GM19023 (cell line): ENCODE measurements around the gene SPTB.
A peak's percentile ranks its signal among the peaks of the same experiment; 100 is the strongest.

Experiments
- ATAC-seq: cut with Tn5 transposase; IDR thresholded peaks from one replicate; pipeline ENCODE4 v1.9.1; 2021; ENCODE audit warnings: mild to moderate bottlenecking, moderate library complexity; ENCODE audit not compliant: unreplicated experiment

The SPTB gene

DNA sequence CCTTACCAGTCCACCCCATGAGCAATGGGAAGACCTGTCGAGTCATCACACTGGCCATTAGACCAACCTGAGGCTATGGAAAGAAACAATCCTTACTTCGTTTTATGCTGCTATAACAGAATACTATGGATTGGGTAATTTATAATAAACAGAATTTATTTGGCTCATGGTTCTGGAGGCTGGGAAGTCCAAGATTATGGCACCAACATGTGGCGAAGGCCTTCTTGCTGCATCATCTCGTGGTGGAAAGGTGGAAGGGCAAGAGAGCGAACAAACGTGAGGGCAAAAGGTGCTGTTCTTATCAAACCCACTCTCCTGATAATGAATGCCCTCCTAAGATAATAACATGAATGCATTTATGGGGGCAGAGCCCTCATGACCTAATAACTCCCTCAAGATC lies 9.6 kb upstream of the SPTB start:
- ATAC-seq: no peak

DNA sequence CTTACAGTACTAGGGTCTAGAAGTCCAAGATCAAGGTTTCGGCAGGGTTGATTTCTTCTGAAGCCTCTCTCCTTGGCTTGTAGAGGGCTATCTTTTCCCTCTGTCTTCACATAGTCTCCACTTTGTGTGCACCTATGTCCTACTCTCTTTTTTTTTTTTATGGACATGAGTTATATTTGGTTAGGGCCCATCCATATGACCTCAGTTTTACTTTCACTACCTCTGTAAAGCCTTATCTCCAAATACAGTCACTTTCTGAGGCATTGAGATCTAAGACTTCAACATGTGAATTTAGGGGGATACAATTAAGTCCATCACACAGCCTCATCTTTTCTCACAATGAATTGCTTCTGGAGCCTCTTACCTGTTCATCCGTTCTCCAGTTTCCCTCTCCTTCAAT lies 5.9 kb upstream of the SPTB start:
- no peak for ATAC-seq

DNA sequence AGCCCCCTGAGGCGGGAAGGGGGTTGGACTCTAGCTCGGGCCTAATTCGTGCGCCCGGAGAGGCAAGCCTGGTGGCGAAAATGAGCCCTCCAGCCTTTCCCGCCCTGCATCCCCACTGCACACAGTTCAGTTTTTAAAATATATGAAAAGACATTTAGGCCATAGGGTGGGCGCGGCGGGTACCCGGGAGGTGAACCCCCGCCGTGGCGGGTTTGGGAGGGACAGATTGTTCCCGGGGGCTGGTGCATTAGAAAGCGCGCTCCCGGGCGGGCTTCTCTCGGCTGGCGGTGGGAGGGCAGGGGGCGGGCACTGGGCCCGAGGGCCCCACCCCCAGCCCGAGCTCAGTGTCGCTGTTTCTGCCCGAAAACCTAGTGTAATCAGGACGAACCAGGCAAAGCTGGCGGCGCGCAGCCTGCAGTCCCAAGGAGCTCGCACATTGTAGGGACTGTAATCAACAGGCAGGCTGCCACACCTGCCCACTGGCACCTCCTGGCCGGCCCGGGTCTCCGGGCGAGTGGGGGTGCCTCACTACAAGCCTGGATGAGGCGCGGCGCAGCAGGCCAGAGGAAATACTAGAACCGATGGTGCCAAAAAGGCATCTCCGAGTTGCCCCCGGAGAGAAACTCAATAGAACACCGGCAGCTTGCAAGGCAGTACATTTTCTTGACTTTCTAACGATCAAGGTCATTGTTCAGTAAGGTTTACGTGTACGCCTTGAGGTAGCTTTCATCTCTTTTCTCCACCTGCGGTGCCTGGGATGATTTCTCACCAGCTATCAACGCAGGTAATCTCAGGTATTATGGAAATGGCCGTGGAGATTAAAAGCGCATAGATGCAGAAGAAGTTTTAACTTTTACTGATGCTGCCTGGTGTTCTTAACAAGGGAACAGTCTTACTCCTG lies 764 bp upstream of the SPTB start:
- peak; percentile 43 for ATAC-seq

DNA sequence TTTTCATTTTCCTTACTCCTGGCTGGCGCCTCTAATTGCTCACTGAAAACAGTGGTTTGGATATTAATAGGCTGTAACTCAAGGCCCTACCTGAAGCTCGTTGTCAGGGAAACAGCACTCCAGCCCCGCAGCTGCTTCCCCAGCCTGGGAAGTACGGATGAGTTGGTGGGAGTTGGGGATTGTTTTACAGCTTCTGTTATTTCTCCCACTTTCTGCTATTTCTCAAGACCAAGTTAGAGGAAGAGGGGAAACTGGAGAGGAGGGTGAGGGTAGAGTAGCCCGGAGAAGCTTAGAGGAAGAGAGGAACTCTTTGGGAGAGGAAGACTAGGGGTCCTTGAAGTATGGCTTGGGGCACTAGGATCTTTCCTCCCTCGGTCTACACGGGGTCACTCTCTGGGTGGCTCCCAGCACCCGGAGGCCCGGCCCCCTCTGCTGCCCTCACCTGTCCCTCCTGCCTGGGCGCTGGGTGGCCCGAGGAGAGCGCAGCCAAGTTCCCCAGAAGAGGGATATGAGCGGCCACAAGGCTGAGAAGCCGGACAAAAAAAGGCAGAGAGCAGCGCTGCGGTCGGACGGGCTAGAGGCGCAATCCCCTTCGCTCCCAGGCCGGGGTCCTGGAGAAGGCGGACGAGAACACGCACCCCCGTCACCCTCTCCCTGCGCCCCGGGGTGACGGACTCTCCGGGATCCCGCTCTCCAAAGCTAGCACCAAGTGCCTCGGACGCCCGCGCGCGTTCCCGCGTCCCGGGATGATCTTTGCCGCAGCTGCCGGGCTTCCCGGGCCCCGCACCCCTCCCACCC lies 671 bp downstream of the SPTB start:
- ATAC-seq: no peak

DNA sequence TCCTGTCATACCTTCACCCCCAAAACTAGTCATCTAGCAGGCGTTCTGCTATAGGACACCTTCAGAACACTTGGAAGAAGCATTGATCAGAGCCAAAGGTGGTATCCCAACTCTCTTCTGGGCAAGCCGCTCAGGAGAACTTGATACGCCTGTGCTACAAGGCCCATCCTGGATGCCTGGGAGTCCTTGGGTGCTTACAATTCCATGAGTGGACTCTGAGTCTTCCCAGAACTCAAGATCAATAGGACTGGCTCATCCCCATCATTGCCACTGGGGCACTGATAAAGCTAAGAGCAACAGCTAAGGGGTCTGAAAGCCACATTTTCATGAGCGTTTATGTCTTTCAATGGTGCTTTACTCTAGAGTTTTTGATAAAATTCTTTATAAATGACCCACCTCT lies 1.9 kb downstream of the SPTB start:
- ATAC-seq: no peak

DNA sequence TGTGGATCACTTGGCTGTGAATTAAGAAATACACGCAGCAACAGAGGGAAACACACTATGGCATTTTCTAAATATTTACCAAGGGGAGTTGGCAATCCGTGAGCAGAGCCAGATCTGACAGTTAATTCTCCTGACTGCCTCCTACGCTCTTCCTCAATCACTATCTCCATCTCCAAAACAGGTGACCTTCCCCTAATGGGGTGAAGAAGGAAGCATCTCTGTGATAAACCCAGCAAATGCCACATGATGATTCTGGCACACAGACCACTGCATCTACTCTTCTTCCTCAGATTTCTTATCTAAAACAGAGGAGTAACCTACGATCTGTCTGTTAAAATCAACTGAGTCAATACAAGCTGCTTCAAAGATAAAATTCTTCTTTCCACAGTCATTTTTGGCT lies 4.4 kb downstream of the SPTB start:
- no peak for ATAC-seq

DNA sequence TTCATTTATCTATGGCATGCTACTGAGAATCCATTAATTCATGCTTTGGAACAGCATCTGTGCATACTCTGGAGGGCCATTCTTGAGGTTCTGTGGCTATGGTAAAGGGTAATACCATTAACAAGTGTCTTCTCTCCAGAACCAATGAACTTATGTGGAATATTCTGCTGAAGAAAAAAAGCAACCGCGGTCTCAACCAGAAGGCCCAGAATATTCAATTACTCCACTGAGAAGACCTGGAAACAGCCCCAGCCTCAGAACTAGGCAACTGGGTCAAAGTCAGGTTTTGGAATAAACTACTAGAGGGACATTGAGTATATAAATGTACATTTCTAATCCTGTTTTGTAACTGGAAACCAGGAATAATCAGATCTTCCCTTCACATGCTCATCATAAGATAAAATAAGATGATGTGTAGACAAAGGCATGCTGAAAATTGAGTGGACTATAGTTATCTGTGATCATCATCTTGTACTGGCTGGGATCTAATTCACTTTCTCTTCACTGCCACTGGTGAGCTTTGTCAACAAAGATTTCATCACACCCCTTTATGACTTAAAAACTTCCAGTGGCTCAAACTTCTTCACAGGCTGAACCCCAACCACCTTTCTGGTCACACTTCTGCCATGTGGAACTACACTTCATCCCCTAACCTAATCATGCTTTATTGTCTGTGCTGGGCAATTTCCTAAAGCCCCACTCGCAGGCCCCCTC lies 6.0 kb downstream of the SPTB start:
- ATAC-seq: no peak

DNA sequence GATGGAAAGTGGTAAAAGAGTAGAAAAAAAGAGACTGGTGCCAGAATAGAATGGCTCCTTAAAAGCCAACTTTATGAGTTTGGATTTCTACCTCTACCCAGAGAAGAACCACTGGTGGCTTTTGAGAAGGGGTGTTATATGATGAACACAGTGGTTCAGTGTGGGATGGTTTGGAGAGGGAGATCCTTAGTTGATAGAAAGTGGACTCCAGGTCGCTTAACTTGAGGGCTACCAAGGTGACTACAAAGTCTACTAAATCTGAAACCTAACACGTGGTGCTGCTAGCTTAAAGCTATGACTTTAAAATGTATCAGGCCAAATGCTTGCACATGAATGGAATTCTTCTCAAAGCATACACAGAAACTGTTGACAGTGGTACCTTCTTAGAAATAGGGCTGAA lies 8.4 kb downstream of the SPTB start:
- ATAC-seq: no peak

DNA sequence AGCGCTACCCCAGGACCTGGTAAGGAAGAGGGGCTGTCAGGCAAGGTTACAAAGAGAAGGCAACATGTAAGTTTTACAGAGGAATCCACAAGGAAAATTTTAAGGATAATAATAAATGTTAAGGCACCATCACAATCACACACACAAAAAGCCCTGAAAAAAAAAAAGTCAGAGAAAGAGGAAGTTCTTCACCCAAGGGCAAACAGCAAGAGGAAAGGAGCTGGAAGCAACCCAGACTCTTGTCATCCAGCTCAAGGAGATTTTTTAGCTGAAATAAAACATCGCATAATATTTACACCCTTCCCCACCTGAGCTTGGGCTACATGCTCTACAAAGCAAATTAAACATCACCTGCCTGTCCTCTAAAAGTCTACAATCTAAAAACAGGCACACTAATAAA lies 9.5 kb downstream of the SPTB start:
- no peak for ATAC-seq

DNA sequence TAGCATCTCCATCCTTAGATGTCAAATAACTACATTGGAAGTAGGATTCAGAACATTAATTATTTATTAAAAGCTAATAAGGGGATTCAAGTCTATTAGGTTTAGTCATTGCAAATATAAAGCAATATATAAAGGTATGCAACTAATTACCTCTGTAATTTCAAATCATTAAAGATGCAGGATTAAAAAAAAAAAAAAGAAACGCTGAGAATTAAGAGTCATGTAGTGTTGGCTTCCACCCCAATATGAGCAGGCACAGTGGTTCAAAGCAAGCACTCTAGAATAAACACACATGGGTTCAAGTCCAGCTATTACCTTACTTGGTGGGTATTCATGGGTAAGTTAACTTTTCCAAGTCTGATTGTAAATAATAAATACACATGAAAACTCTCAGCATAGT lies 10.9 kb downstream of the SPTB start:
- no peak for ATAC-seq

DNA sequence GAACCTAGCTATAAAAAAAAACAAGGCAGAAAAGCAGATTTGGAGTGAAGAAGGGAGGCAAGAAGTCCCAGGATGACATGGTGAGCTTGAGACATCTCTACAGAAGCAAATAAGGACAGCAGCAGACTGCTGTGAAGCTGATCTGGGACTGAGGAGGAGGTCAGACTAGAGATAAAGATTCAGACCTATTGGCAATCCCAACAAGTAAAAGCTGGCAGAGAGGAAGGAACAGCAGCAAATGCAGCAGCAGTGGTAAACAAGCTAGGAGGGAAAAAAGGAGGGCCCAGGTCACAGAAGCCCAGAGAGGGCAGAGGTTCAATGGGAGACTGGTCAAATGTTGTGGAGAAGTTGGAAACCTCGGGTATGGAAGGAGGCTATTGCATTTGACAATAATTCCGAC lies 11.3 kb downstream of the SPTB start:
- no peak for ATAC-seq

DNA sequence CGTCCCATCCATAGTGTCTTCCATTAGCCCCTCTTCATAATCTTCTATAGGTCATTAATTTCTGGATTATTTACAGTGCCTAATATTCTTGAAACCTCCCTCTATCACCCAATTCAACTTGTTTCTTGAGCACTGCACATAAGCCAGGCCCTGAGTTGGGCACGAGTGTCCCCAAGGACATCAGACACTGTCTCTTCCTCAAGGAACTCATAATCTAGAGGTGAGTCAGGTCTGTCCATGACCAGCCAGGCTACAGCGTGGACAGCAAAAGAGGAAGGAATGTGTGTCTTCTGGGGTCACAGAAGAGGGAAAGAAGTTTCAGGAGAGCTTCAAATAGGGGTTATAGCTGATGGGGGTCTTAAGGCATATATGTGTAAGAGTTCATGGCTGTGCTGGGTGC lies 12.5 kb downstream of the SPTB start:
- no peak for ATAC-seq

DNA sequence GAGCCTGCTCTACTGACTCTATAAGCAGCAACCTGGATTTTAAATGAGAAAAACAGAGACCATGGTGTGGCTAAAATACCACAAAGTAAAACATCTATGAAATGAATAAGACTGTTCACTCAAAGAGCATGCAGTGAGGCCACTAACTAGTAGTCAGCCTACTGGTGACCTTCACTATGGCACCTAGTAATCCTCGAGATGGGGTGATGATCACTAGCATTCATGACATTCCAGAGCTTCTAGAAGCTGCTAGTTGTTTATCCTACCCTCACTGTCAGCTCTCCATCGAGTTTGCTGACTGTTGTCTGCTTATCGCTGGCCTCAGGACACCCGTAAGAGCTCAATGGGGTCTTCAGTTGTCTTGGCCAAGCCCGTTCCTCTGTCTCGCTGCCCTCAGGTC lies 13.7 kb downstream of the SPTB start:
- ATAC-seq: no peak

DNA sequence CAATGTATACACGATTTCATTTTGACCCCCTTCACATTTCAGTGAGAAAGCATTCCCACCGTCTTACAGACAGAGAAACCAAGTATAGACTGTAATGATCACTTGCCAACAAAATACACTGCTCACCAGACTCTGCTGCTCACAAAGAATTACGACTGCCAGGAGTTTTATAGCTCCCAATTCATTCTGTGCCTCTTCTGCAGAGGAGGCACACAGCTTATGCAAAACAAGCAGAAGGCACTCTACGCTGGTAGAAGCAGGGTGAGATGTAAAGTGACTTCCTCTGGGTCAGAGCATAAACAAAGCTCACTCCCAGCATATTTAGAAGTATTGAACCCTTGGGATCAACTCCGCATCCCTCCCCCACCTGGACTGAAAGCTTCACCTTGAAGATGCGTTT lies 14.6 kb downstream of the SPTB start:
- no peak for ATAC-seq

DNA sequence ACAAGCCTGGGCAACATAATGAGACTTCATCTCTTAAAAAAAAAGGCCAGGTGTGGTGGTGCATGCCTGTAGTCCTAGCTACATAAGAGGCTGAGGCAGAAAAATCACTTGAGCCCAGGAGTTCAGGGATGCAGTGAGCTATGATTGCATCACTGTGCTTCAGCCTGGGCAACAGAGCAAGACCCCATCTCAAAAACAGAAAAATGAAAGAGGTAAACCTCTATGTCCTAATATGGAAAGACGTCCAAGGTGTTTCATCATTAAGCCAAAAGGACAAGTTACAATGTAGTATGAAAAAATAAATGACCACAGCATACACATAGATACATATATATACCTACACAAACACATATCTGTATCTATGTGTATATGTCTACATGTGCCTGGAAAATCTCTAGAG lies 15.4 kb downstream of the SPTB start:
- ATAC-seq: no peak

DNA sequence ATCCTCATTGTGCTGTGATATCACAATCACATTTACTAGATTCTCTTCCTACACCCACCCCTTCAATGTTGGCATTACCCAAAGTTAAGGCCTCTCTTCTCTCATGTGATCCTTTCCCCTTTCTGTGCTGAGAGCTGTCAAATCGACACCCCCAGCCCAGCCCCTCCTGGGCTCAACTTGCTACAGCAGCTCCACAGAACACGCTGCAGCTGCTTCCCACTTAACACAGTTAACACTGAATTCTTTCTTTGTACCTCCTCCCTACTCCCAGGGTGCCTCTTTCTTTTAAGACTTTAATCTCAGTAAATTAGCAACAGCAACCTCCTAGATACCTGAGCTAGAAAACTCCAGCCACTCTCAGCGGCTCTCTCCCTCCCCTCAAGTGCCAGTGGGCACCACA lies 17.8 kb downstream of the SPTB start:
- ATAC-seq: no peak

DNA sequence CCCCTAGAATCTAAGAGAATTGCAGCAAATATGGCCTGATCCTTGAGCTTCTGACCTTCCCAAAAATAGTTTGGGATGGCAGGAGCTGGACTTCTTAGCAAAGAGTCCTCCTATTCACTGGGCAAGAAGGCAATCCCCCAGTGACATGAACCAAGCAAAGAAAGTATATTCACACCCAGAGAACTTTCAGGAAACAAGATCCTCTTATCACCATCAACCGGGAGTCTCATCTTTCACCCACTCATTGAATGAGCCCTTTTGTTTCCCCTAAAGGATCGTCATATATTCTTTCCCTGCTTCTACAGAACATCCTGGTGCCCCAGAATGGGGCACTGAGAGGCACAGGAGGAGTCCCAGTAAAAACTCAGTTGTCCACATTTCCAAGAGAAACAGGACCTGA lies 19.7 kb downstream of the SPTB start:
- ATAC-seq: no peak

DNA sequence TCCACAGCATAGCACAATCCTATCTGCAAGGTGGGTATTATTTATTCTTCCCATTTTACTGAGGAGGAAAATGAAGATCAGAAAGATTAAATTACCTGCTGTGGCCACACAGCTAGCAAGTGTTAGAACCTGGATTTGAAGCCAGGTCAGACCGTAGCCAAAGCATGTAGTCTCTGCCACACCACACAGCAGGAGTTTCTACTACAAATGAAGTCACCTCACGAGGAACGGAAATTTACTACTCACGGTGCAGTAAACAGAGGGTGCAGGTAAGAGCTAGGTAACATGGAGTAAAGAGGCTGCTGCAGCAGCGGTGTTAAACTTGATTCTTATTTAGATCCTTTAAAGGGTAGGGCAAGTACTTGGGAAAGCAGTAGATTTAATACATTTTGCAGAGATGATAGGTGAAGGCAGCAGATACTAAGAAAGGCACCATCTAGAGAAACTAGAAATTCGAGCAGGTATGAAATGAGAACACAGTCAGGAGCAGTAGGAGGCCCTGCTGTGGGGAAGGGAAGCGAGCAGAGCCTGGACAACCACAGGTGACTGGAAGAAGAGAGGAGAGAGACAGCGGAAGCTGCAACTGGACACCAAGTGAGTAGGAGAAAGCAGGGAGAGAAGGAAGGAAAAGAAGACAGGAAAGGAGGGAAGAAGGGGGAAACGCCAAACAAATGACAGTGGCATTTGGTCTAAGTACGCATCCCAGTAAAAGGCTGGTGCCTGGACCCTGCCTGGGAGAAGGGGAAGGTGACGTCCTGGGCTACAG lies 21.5 kb downstream of the SPTB start:
- no peak for ATAC-seq

DNA sequence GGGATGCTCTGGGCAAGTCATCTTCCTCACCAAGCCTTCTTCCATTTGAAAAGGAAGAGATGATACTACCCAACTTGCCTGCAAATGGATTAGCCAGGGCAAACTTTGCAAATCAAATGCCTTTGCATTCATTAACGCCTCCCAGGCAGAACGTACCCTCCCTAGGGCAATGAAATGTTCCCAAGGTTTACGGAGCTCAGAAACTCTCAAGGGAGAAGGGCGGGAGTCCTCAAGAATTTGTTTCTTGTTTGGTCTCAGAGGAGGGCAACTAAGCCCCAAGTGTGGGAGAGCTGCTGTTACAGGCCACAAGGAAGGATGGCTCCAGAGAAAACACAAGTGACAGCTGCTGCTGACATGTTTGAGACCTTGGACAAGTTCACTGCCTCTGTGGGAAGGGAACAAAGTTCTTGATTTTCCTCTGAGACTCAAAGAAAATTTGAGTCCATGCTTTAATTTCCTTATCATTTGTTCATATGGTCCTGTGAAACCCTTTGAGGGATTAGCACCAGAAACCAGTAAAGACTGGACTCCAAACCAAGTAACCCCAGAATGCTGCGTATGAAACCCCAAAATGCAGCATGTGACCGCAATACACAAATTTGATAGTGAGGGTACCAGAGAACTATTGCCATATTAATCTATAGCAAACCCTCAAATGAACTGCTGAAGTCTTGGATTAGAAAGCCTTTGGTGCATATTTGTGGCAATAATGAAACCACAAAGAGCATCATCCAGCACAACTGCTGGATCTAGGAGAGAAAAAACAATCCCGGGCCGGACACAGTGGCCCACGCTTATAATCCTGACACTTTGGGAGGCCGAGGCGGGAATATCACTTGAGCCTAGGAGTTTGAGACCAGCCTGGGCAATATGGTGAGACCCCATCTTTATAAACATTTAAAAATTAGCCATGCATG lies 22.9 kb downstream of the SPTB start:
- no peak for ATAC-seq
